Loucy (cell line): ENCODE data around the gene APRT.
"Not testable (repeated sequence)": the region's sequence is repeated elsewhere in the genome, so short reads cannot be mapped to it uniquely, and the experiment has no call there.

Experiments
- H2AFZ ChIP-seq: fragments of 200-600 bp; sonication (generic); 2 replicates; pipeline ENCODE4 v1.6.0; 2016; ENCODE audit warnings: antibody characterized with exemption, mild to moderate bottlenecking, low read length, moderate library complexity
- H3F3A ChIP-seq: fragments of 200-600 bp; 2 replicates; pipeline ENCODE4 v1.6.0; 2016; ENCODE audit warnings: antibody characterized with exemption, low read depth, mild to moderate bottlenecking
- H3K27me3 ChIP-seq: fragments of 200-600 bp; sonication (generic); 2 replicates; pipeline ENCODE4 v1.6.1; 2014; ENCODE audit warnings: low read length, mild to moderate bottlenecking; ENCODE audit not compliant: insufficient read depth, poor library complexity, severe bottlenecking
- H3K36me3 ChIP-seq: fragments of 200-600 bp; sonication (generic); 2 replicates; pipeline ENCODE4 v1.6.1; 2016; ENCODE audit warnings: low read length; ENCODE audit not compliant: insufficient read depth
- H3K4me1 ChIP-seq: fragments of 200-600 bp; sonication (generic); 2 replicates; pipeline ENCODE4 v1.5.1; 2014; ENCODE audit warnings: low read length, mild to moderate bottlenecking; ENCODE audit not compliant: insufficient read depth, poor library complexity, severe bottlenecking
- H3K4me2 ChIP-seq: fragments of 200-600 bp; sonication (generic); 2 replicates; pipeline ENCODE4 v1.6.0; 2014; ENCODE audit warnings: antibody characterized with exemption, low read length, low read depth, mild to moderate bottlenecking; ENCODE audit not compliant: poor library complexity, severe bottlenecking
- H3K4me3 ChIP-seq: fragments of 200-600 bp; sonication (generic); 2 replicates; pipeline ENCODE4 v1.5.1; 2014; ENCODE audit warnings: low read length, mild to moderate bottlenecking, mixed read lengths; ENCODE audit not compliant: poor library complexity, severe bottlenecking
- H3K79me2 ChIP-seq: fragments of 200-600 bp; sonication (generic); 2 replicates; pipeline ENCODE4 v1.6.1; 2014; ENCODE audit warnings: low read length; ENCODE audit not compliant: insufficient read depth
- H3K9ac ChIP-seq: fragments of 200-600 bp; sonication (generic); 2 replicates; pipeline ENCODE4 v1.6.0; 2014; ENCODE audit warnings: mild to moderate bottlenecking, low read depth, low read length, moderate library complexity; ENCODE audit not compliant: poor library complexity, severe bottlenecking
- H3K9me2 ChIP-seq: fragments of 200-600 bp; sonication (generic); replicated peaks from 2 replicates; pipeline ENCODE4 v1.6.1; 2016; ENCODE audit warnings: low read depth, low read length, mixed read lengths
- H3K9me3 ChIP-seq: fragments of 200-600 bp; sonication (generic); 2 replicates; pipeline ENCODE4 v1.6.1; 2014; ENCODE audit warnings: mild to moderate bottlenecking, antibody characterized with exemption, low read length, low read depth; ENCODE audit not compliant: insufficient read depth
- H4K20me1 ChIP-seq: fragments of 200-600 bp; sonication (generic); 2 replicates; pipeline ENCODE4 v1.6.0; 2014; ENCODE audit warnings: antibody characterized with exemption, low read length, mild to moderate bottlenecking; ENCODE audit not compliant: insufficient read depth, poor library complexity, severe bottlenecking
- EZH2phosphoT487 ChIP-seq: fragments of 200-600 bp; IDR thresholded peaks from 2 replicates; pipeline ENCODE4 v1.6.1; 2018; ENCODE audit warnings: antibody characterized with exemption, mild to moderate bottlenecking, moderate library complexity, borderline replicate concordance
- TF ChIP-seq, protein P1 (sequence below): fragments of 200-600 bp; sonication (generic); conservative IDR thresholded peaks from 2 replicates; pipeline ENCODE4 v1.5.1; 2014; ENCODE audit warnings: mild to moderate bottlenecking, antibody characterized with exemption, low read length

APRT gene

GRCh38 chr16:88789594-88789993 is 22.1 kb downstream of the APRT start:
- Histone ChIP-seq H3K27me3 (no peaks in the 10 kb centered on the region), H3F3A (0 out of 2 replicates have a peak, but pooled peaks cover 3% of the 10 kb centered on the region), H3K36me3 (no peaks in the 10 kb centered on the region), H3K9me2 (no peaks in the 10 kb centered on the region), H3K4me3 (peak overlapping the region; percentile 91), H3K79me2 (peaks cover 33% of the 10 kb centered on the region), H4K20me1 (no peaks in the 10 kb centered on the region), H3K9ac (peak overlapping the region; percentile 92), H3K4me1 (peaks cover 37% of the 10 kb centered on the region), H3K4me2 (peak overlapping the region; percentile 93), H3K9me3 (no peaks in the 10 kb centered on the region), H2AFZ (no peak overlapping the region)
- no peak for TF ChIP-seq EZH2phosphoT487
- TF ChIP-seq, protein P1, sequence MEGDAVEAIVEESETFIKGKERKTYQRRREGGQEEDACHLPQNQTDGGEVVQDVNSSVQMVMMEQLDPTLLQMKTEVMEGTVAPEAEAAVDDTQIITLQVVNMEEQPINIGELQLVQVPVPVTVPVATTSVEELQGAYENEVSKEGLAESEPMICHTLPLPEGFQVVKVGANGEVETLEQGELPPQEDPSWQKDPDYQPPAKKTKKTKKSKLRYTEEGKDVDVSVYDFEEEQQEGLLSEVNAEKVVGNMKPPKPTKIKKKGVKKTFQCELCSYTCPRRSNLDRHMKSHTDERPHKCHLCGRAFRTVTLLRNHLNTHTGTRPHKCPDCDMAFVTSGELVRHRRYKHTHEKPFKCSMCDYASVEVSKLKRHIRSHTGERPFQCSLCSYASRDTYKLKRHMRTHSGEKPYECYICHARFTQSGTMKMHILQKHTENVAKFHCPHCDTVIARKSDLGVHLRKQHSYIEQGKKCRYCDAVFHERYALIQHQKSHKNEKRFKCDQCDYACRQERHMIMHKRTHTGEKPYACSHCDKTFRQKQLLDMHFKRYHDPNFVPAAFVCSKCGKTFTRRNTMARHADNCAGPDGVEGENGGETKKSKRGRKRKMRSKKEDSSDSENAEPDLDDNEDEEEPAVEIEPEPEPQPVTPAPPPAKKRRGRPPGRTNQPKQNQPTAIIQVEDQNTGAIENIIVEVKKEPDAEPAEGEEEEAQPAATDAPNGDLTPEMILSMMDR = no peak

GRCh38 chr16:88788749-88789148 is 23.0 kb downstream of the APRT start:
- not testable (repeated sequence) for H3K9ac ChIP-seq, H3F3A ChIP-seq, H3K9me3 ChIP-seq, H3K4me3 ChIP-seq, H3K9me2 ChIP-seq, H3K36me3 ChIP-seq, H3K4me2 ChIP-seq, H3K27me3 ChIP-seq, H4K20me1 ChIP-seq, H2AFZ ChIP-seq
- Histone ChIP-seq H3K4me1 (peaks cover 32% of the 10 kb centered on the region), H3K79me2 (peaks cover 41% of the 10 kb centered on the region)

DNA sequence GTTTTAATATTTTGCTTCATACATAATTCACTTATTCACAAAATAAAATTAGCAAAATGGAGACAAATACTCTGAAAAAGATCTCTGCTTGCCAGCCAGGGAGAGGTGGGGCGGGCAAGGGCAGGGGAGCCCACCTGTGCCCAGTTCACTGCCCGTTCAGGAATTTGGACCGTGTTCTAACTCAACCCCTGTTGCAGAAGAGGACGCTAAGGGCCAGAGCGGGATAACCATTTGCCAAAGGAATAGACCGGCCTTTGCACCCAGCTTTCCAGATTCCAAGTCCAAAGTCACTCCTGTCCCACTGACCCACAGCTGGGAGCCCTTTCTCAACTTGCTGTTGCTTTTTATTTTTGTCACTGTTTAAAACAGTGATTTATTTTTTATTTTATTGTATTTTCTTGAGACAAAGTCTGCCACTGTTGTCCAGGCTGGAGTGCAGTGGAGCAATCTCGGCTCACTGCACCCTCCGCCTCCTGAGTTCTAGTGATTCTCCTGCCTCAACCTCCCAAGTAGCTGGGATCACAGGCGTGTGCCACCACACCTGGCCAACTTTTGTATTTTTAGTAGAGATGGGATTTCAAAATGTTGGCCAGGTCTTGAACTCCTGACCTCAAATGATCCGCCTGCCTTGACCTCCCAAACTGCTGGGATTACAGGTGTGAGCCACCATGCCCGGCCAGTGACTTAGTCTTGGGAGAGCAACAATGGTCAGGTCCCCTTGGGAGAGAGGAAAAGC is 24.0 kb downstream of the APRT start:
- TF ChIP-seq, protein P1 = no peak
- TF ChIP-seq EZH2phosphoT487 = no peak
- Histone ChIP-seq H3K27me3 (no peaks in the 10 kb centered on the region), H2AFZ (no peak overlapping the region), H3K9me3 (no peaks in the 10 kb centered on the region), H3K4me1 (peaks cover 24% of the 10 kb centered on the region), H4K20me1 (peaks cover 9% of the 10 kb centered on the region), H3K4me3 (no peak overlapping the region), H3K36me3 (no peaks in the 10 kb centered on the region), H3K9me2 (no peaks in the 10 kb centered on the region), H3F3A (0 out of 2 replicates have a peak, but pooled peaks cover 3% of the 10 kb centered on the region), H3K79me2 (peaks cover 44% of the 10 kb centered on the region), H3K9ac (no peak overlapping the region), H3K4me2 (no peak overlapping the region)
